ENCODE measurements around the gene RO60. TPM values are rescaled to one million over a fixed set of nuclear protein-coding genes. Genes with fewer than 3 reads are reported as not detected.
"Not testable (repeated sequence)": the region's sequence is repeated elsewhere in the genome, so short reads cannot be mapped to it uniquely, and the experiment has no call there.

RO60 gene
- total RNA-seq, 4 donors from 2014 or later = 43.4 to 63.9 (median 62.6) TPM

- H3K4me3 ChIP-seq = no peak overlapping the region
- no peaks in the 10 kb centered on the region for H3K27me3 ChIP-seq
These were observed 42.6 kb upstream of the RO60 start for GRCh38 chr1:193016788-193017187.

GRCh38 chr1:193019442-193020026, 39.9 kb upstream of the RO60 start:
- no peak overlapping the region for H3K4me3 ChIP-seq
- no peaks in the 10 kb centered on the region for H3K9me3 ChIP-seq
- TF ChIP-seq CTCF (IDR thresholded peaks at IDR 0.05) = peak in 1 of 2 donors; percentile 25
- TF ChIP-seq EP300 (IDR thresholded peaks at IDR 0.05) = no peak
- no peak for TF ChIP-seq POLR2AphosphoS5 (IDR thresholded peaks at IDR 0.05)
- no peak overlapping the region for H3K27ac ChIP-seq
- H3K27me3 ChIP-seq = no peaks in the 10 kb centered on the region
- H3K36me3 ChIP-seq = peaks cover 19% of the 10 kb centered on the region
- no peaks in the 10 kb centered on the region for H3K4me1 ChIP-seq
- no peak for DNase-seq (ENCODE audit: low spot score in 2 of 2)

More at GRCh38 chr1:193016788-193017187, 42.6 kb upstream of the RO60 start:
- H3K36me3 ChIP-seq = peaks cover 7% of the 10 kb centered on the region
- no peaks in the 10 kb centered on the region for H3K9me3 ChIP-seq
- TF ChIP-seq CTCF (IDR thresholded peaks at IDR 0.05) = no peak
- DNase-seq (ENCODE audit: low spot score in 2 of 2) = no peak
- H3K27ac ChIP-seq = no peak overlapping the region
- H3K4me1 ChIP-seq = no peaks in the 10 kb centered on the region

- DNase-seq (ENCODE audit: low spot score in 2 of 2) = no peak
- H3K9me3 ChIP-seq = no peaks in the 10 kb centered on the region
- H3K4me3 ChIP-seq = no peak overlapping the region
- no peaks in the 10 kb centered on the region for H3K27me3 ChIP-seq
- no peak overlapping the region for H3K27ac ChIP-seq
- TF ChIP-seq POLR2AphosphoS5 (IDR thresholded peaks at IDR 0.05) (no peak), CTCF (IDR thresholded peaks at IDR 0.05) (no peak), EP300 (IDR thresholded peaks at IDR 0.05) (no peak), POLR2A (IDR thresholded peaks at IDR 0.05) (no peak)
- peaks cover 33% of the 10 kb centered on the region for H3K36me3 ChIP-seq
- no peaks in the 10 kb centered on the region for H3K4me1 ChIP-seq
These were observed 34.2 kb upstream of the RO60 start for GRCh38 chr1:193025218-193025617.

- TF ChIP-seq POLR2A (IDR thresholded peaks at IDR 0.05) (no peak), CTCF (IDR thresholded peaks at IDR 0.05) (no peak), EP300 (IDR thresholded peaks at IDR 0.05) (no peak), POLR2AphosphoS5 (IDR thresholded peaks at IDR 0.05) (no peak)
- no peaks in the 10 kb centered on the region for H3K27me3 ChIP-seq
- H3K4me3 ChIP-seq = no peak overlapping the region
- no peak for DNase-seq (ENCODE audit: low spot score in 2 of 2)
- no peaks in the 10 kb centered on the region for H3K4me1 ChIP-seq
- H3K9me3 ChIP-seq = no peaks in the 10 kb centered on the region
- peaks cover 14% of the 10 kb centered on the region for H3K36me3 ChIP-seq
- 55% methylated on average over 1 of the region's 1 CpG for WGBS
- no peak overlapping the region for H3K27ac ChIP-seq
These were observed 29.1 kb upstream of the RO60 start for GRCh38 chr1:193030280-193030679.

- DNase-seq (ENCODE audit: low spot score in 2 of 2) = no peak
- no peak overlapping the region for H3K27ac ChIP-seq
- no peaks in the 10 kb centered on the region for H3K4me1 ChIP-seq
- TF ChIP-seq POLR2AphosphoS5 (IDR thresholded peaks at IDR 0.05) (no peak), POLR2A (IDR thresholded peaks at IDR 0.05) (no peak), CTCF (IDR thresholded peaks at IDR 0.05) (no peak), EP300 (IDR thresholded peaks at IDR 0.05) (no peak)
- no peaks in the 10 kb centered on the region for H3K27me3 ChIP-seq
- H3K36me3 ChIP-seq = peaks cover 14% of the 10 kb centered on the region
- 89% methylated on average over 2 of the region's 2 CpGs for WGBS
- H3K9me3 ChIP-seq = no peaks in the 10 kb centered on the region
- H3K4me3 ChIP-seq = no peak overlapping the region
These were observed 28.0 kb upstream of the RO60 start for GRCh38 chr1:193031431-193031830.

- DNase-seq (ENCODE audit: low spot score in 2 of 2); H3K4me3 ChIP-seq; H3K9me3 ChIP-seq; H3K4me1 ChIP-seq; H3K36me3 ChIP-seq; H3K27ac ChIP-seq; H3K27me3 ChIP-seq: not testable (repeated sequence)
- 96% methylated on average over 9 of the region's 9 CpGs for WGBS
These were observed 26.6 kb upstream of the RO60 start for GRCh38 chr1:193032643-193033427.

All from suprapubic skin (tissue), 4 donors.